ENCODE results near the gene KIAA0408.
"Not testable (repeated sequence)": the region's sequence is repeated elsewhere in the genome, so short reads cannot be mapped to it uniquely, and the experiment has no call there.

DNA sequence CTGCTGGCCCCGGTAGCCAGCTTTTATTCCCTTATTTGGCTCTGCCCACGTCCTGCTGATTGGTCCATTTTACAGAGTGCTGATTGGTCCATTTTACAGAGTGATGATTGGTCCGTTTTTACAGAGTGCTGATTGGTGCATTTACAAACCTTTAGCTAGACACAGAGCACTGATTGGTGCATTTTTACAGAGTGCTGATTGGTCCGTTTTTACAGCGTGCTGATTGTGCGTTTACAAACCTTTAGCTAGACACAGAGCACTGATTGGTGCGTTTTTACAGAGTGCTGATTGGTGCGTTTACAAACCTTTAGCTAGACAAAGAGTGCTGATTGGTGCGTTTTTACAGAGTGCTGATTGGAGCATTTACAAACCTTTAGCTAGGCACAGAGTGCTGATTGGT is 30.6 kb downstream of the KIAA0408 start:
- TF ChIP-seq, protein P1, sequence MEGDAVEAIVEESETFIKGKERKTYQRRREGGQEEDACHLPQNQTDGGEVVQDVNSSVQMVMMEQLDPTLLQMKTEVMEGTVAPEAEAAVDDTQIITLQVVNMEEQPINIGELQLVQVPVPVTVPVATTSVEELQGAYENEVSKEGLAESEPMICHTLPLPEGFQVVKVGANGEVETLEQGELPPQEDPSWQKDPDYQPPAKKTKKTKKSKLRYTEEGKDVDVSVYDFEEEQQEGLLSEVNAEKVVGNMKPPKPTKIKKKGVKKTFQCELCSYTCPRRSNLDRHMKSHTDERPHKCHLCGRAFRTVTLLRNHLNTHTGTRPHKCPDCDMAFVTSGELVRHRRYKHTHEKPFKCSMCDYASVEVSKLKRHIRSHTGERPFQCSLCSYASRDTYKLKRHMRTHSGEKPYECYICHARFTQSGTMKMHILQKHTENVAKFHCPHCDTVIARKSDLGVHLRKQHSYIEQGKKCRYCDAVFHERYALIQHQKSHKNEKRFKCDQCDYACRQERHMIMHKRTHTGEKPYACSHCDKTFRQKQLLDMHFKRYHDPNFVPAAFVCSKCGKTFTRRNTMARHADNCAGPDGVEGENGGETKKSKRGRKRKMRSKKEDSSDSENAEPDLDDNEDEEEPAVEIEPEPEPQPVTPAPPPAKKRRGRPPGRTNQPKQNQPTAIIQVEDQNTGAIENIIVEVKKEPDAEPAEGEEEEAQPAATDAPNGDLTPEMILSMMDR (IDR thresholded peaks at IDR 0.05) = not testable (repeated sequence)
- not testable (repeated sequence) for TF ChIP-seq POLR2A (IDR thresholded peaks at IDR 0.05)
